ENCODE measurements around the gene KDM3A. TPM values are rescaled to one million over a fixed set of nuclear protein-coding genes. Genes with fewer than 3 reads are reported as not detected.

Gene KDM3A
- total RNA-seq, 4 donors from 2014 or later, result 39.5 to 60.9 (median 51.1) TPM

- TF ChIP-seq, protein P1, sequence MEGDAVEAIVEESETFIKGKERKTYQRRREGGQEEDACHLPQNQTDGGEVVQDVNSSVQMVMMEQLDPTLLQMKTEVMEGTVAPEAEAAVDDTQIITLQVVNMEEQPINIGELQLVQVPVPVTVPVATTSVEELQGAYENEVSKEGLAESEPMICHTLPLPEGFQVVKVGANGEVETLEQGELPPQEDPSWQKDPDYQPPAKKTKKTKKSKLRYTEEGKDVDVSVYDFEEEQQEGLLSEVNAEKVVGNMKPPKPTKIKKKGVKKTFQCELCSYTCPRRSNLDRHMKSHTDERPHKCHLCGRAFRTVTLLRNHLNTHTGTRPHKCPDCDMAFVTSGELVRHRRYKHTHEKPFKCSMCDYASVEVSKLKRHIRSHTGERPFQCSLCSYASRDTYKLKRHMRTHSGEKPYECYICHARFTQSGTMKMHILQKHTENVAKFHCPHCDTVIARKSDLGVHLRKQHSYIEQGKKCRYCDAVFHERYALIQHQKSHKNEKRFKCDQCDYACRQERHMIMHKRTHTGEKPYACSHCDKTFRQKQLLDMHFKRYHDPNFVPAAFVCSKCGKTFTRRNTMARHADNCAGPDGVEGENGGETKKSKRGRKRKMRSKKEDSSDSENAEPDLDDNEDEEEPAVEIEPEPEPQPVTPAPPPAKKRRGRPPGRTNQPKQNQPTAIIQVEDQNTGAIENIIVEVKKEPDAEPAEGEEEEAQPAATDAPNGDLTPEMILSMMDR (IDR thresholded peaks at IDR 0.05), result no peak
- TF ChIP-seq POLR2A (IDR thresholded peaks at IDR 0.05), result no peak
- H3K36me3 ChIP-seq, result no peaks in the 10 kb centered on the region
- no peaks in the 10 kb centered on the region for H3K27me3 ChIP-seq
- no peak for DNase-seq
- H3K4me1 ChIP-seq, result peaks cover 0 to under 1% of the 10 kb centered on the region in 2 donors
- 91 to 94% methylated on average over 4 of the region's 4 CpGs for WGBS, 2 donors
- intact Hi-C loops (cut with DNase I), result no loop called here
- peaks cover 3% of the 10 kb centered on the region for H3K9me3 ChIP-seq
- no peak overlapping the region for H3K4me3 ChIP-seq (replicated peaks in 1 of 3)
- H3K27ac ChIP-seq, result no peak overlapping the region
These were observed 5.6 kb upstream of the KDM3A start for GRCh38 chr2:86435531-86435930.

DNA sequence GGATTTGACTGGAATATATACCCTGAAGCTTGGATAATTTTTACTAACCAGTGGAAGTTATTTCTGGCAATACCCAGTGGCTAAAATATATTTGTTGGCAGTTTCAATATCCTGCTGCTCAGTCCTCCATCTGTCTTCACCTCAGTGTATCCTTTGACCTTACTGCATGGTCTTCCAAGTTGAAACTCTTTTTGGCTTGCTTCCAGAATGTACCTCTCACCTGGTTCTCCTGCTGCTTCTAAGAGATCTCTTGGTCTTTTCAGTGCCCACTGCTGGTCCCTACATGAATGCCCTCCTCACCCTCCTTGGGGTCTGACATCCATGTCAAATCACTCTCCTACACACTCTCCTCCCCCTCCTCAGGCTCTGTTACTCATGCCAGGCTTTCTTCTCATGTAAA is 4.8 kb upstream of the KDM3A start:
- no peak overlapping the region for H3K4me3 ChIP-seq (replicated peaks in 1 of 3)
- no peak overlapping the region for H3K27ac ChIP-seq
- no peaks in the 10 kb centered on the region for H3K27me3 ChIP-seq
- peaks cover 3% of the 10 kb centered on the region for H3K9me3 ChIP-seq
- TF ChIP-seq, protein P1 (IDR thresholded peaks at IDR 0.05), result no peak
- no peak for TF ChIP-seq POLR2A (IDR thresholded peaks at IDR 0.05)
- H3K4me1 ChIP-seq, result peaks cover 0 to 3% of the 10 kb centered on the region in 2 donors
- intact Hi-C loops (cut with DNase I), result no loop called here
- DNase-seq, result no peak
- no peaks in the 10 kb centered on the region for H3K36me3 ChIP-seq

GRCh38 chr2:86439879-86440630 is 1.1 kb upstream of the KDM3A start:
- Histone ChIP-seq H3K9me3 (peaks cover 3% of the 10 kb centered on the region), H3K27me3 (no peaks in the 10 kb centered on the region), H3K4me3 (replicated peaks in 1 of 3) (no peak overlapping the region), H3K36me3 (no peaks in the 10 kb centered on the region), H3K27ac (peak overlapping the region; percentile 93 to 98 (median 94)), H3K4me1 (peaks cover 20 to 25% of the 10 kb centered on the region in 2 donors)
- intact Hi-C loops (cut with DNase I), result loop anchor here (10.0 kb wide), 1 partner anchor 245 kb away; the partner anchor contains the start of genes IMMT and MRPL35
- 97 to 98% methylated on average over 3 of the region's 3 CpGs for WGBS, 2 donors
- DNase-seq, result no peak
- TF ChIP-seq POLR2A (IDR thresholded peaks at IDR 0.05), result no peak
- TF ChIP-seq, protein P1 (IDR thresholded peaks at IDR 0.05), result no peak

DNA sequence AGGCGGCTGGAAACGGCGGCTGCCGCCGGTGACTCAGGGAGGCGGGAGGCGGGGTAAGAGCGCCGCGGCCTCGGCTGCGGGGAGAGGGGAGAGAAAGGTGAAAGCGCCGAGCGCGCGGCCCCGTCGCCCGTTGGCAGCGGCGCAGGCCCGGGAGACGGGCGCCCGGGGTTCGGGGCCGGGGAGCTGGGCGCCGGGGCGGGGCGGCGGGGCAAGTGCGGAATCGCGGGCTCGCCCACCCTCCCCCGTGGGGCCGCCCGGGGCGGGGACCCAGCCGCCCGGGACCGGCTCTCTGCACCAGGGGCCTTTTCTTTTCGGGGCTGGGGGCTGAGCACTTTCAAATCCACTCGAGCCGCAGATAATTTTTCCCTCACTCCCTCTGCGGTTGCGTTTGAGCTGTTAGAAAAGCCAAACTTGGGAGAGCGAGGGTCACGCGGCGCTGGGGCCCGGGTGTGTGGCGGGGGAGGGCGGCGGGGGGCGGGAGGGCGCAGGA is 266 bp downstream of the KDM3A start:
- no peak for DNase-seq
- no peaks in the 10 kb centered on the region for H3K36me3 ChIP-seq
- H3K4me3 ChIP-seq (replicated peaks in 1 of 3), result peak overlapping the region in 2 of 3 donors; percentile 85 to 87
- H3K4me1 ChIP-seq, result peaks cover 20 to 32% of the 10 kb centered on the region in 2 donors
- WGBS, 2 donors, result 0% methylated on average over 5 to 8 of the region's 59 CpGs
- intact Hi-C loops (cut with DNase I), result loop anchor here (10.0 kb wide), 1 partner anchor 247 kb away; the partner anchor contains the start of genes IMMT and MRPL35
- peak in 1 of 2 donors; percentile 88 for TF ChIP-seq POLR2A (IDR thresholded peaks at IDR 0.05)
- TF ChIP-seq, protein P1 (IDR thresholded peaks at IDR 0.05), result no peak
- peak overlapping the region; percentile 93 to 98 (median 94) for H3K27ac ChIP-seq
- H3K9me3 ChIP-seq, result peaks cover 3% of the 10 kb centered on the region
- no peaks in the 10 kb centered on the region for H3K27me3 ChIP-seq
